Measurements from ENCODE around the gene HIC1. TPM values are rescaled to one million over a fixed set of nuclear protein-coding genes. Genes with fewer than 3 reads are reported as not detected.

HIC1 gene
- total and polyA plus RNA-seq, 7 donors, result 2.0 to 12.6 (median 4.3) TPM

GRCh38 chr17:2067608-2068024 is 12.7 kb downstream of the HIC1 start:
- peaks cover 0 to 54% of the 10 kb centered on the region in 2 donors for H3K36me3 ChIP-seq (ENCODE audit: insufficient read depth in 1 of 2, low read depth in 1 of 2)
- peak in 2 of 4 donors; percentile 10 to 11 for ATAC-seq
- no peaks in the 10 kb centered on the region for H3K4me1 ChIP-seq

GRCh38 chr17:2068031-2068518 is 13.2 kb downstream of the HIC1 start:
- Histone ChIP-seq H3K4me1 (no peaks in the 10 kb centered on the region), H3K27ac (peak overlapping the region; percentile 75), H3K4me3 (no peak overlapping the region), H3K9me3 (no peaks in the 10 kb centered on the region), H3K27me3 (ENCODE audit: insufficient read depth in 3 of 3, low read length in 2 of 3) (no peaks in the 10 kb centered on the region), H3K36me3 (ENCODE audit: insufficient read depth in 1 of 2, low read depth in 1 of 2) (peaks cover 0 to 50% of the 10 kb centered on the region in 2 donors)
- 58 to 70% (median 60%) methylated on average over 6 of the region's 6 CpGs for WGBS, 3 donors
- ATAC-seq (no peak), DNase-seq (peak in 1 of 2 donors; percentile 29)
- TF ChIP-seq, protein P1, sequence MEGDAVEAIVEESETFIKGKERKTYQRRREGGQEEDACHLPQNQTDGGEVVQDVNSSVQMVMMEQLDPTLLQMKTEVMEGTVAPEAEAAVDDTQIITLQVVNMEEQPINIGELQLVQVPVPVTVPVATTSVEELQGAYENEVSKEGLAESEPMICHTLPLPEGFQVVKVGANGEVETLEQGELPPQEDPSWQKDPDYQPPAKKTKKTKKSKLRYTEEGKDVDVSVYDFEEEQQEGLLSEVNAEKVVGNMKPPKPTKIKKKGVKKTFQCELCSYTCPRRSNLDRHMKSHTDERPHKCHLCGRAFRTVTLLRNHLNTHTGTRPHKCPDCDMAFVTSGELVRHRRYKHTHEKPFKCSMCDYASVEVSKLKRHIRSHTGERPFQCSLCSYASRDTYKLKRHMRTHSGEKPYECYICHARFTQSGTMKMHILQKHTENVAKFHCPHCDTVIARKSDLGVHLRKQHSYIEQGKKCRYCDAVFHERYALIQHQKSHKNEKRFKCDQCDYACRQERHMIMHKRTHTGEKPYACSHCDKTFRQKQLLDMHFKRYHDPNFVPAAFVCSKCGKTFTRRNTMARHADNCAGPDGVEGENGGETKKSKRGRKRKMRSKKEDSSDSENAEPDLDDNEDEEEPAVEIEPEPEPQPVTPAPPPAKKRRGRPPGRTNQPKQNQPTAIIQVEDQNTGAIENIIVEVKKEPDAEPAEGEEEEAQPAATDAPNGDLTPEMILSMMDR (IDR thresholded peaks at IDR 0.05), result no peak
- intact Hi-C loops (cut with DNase I), result no loop called here

More at GRCh38 chr17:2067608-2068024, 12.7 kb downstream of the HIC1 start:
- Histone ChIP-seq H3K27me3 (ENCODE audit: insufficient read depth in 3 of 3, low read length in 2 of 3) (no peaks in the 10 kb centered on the region), H3K4me3 (no peak overlapping the region), H3K9me3 (no peaks in the 10 kb centered on the region), H3K27ac (peak overlapping the region; percentile 75)
- peak; percentile 39 to 71 for DNase-seq
- TF ChIP-seq, protein P1 (IDR thresholded peaks at IDR 0.05), result no peak
- intact Hi-C loops (cut with DNase I), result no loop called here
- 46 to 53% (median 52%) methylated on average over 5 of the region's 5 CpGs for WGBS, 3 donors

GRCh38 chr17:2068519-2069051 is 13.7 kb downstream of the HIC1 start:
- H3K4me3 ChIP-seq, result no peak overlapping the region
- no peaks in the 10 kb centered on the region for H3K27me3 ChIP-seq (ENCODE audit: insufficient read depth in 3 of 3, low read length in 2 of 3)
- peaks cover 0 to 45% of the 10 kb centered on the region in 2 donors for H3K36me3 ChIP-seq (ENCODE audit: insufficient read depth in 1 of 2, low read depth in 1 of 2)
- H3K9me3 ChIP-seq, result no peaks in the 10 kb centered on the region
- ATAC-seq (no peak), DNase-seq (peak in 1 of 2 donors; percentile 33)
- TF ChIP-seq, protein P1 (IDR thresholded peaks at IDR 0.05), result no peak
- WGBS, 3 donors, result 70 to 75% (median 70%) methylated on average over 15 of the region's 15 CpGs
- intact Hi-C loops (cut with DNase I), result no loop called here
- H3K4me1 ChIP-seq, result no peaks in the 10 kb centered on the region
- H3K27ac ChIP-seq, result peak overlapping the region; percentile 75

GRCh38 chr17:2070241-2071023 is 15.5 kb downstream of the HIC1 start:
- Histone ChIP-seq H3K27ac (peak overlapping the region; percentile 76), H3K9me3 (no peaks in the 10 kb centered on the region), H3K4me1 (peaks cover 7% of the 10 kb centered on the region), H3K36me3 (ENCODE audit: insufficient read depth in 1 of 2, low read depth in 1 of 2) (peaks cover 0 to 28% of the 10 kb centered on the region in 2 donors), H3K27me3 (ENCODE audit: insufficient read depth in 3 of 3, low read length in 2 of 3) (no peaks in the 10 kb centered on the region), H3K4me3 (no peak overlapping the region)
- intact Hi-C loops (cut with DNase I), result loop anchor here in 1 of 2 donors (5.0 kb wide), 1 partner anchor 102 kb away; no protein-coding TSS in a partner anchor
- TF ChIP-seq, protein P1 (IDR thresholded peaks at IDR 0.05), result no peak
- DNase-seq (no peak), ATAC-seq (peak in 1 of 4 donors; percentile 21)
- 60 to 68% (median 65%) methylated on average over 13 of the region's 13 CpGs for WGBS, 3 donors
